OCI-LY3 (cell line): ENCODE measurements around the gene PRDM16.

Source experiments
- H2AFZ ChIP-seq: fragments of 200-600, 300-600 bp; shearing (Covaris generic); 2 replicates; pipeline ENCODE4 v1.6.0; 2014; ENCODE audit warnings: antibody characterized with exemption, low read depth, low read length
- H3K27ac ChIP-seq: fragments of 200-600, 300-600 bp; sonication (generic); 2 replicates; pipeline ENCODE4 v1.5.1; 2014; ENCODE audit warnings: mild to moderate bottlenecking, low read length, moderate library complexity, mixed read lengths
- H3K27me3 ChIP-seq: fragments of 200-600, 300-600 bp; sonication (generic); 2 replicates; pipeline ENCODE4 v1.6.1; 2014; ENCODE audit warnings: low read depth, low read length, mixed read lengths
- H3K36me3 ChIP-seq: fragments of 200-600, 300-600 bp; sonication (generic); replicated peaks from 2 replicates; pipeline ENCODE3; 2014; ENCODE audit warnings: low read depth, low read length, mixed read lengths
- H3K4me1 ChIP-seq: fragments of 300-600, 200-600 bp; sonication (generic); 2 replicates; pipeline ENCODE4 v1.6.1; 2014; ENCODE audit warnings: low read length, mixed read lengths
- H3K4me2 ChIP-seq: fragments of 200-600, 300-600 bp; sonication (generic); 2 replicates; pipeline ENCODE4 v1.6.1; 2014; ENCODE audit warnings: low read length, mixed read lengths
- H3K4me3 ChIP-seq: fragments of 300-600, 200-600 bp; sonication (generic); 2 replicates; pipeline ENCODE4 v1.5.1; 2014; ENCODE audit warnings: antibody characterized with exemption, mild to moderate bottlenecking, low read length, moderate library complexity
- H3K79me2 ChIP-seq: fragments of 300-600, 200-600 bp; shearing (Covaris generic); 2 replicates; pipeline ENCODE4 v1.6.1; 2014; ENCODE audit warnings: mild to moderate bottlenecking, low read length, mixed read lengths
- H3K9ac ChIP-seq: fragments of 300-600, 200-600 bp; shearing (Covaris generic); 2 replicates; pipeline ENCODE4 v1.6.0; 2014; ENCODE audit warnings: mild to moderate bottlenecking, low read length, moderate library complexity
- H3K9me3 ChIP-seq: fragments of 200-600, 300-600 bp; shearing (Covaris generic); 2 replicates; pipeline ENCODE4 v1.6.1; 2014; ENCODE audit warnings: low read length, mixed read lengths; ENCODE audit not compliant: insufficient read depth
- H4K20me1 ChIP-seq: fragments of 200-600, 300-600 bp; sonication (generic); 2 replicates; pipeline ENCODE4 v1.6.1; 2016; ENCODE audit warnings: low read length, mixed read lengths; ENCODE audit not compliant: insufficient read depth
- CTCF ChIP-seq: fragments of 200-600, 300-600 bp; sonication (generic); IDR thresholded peaks from 2 replicates; pipeline ENCODE4 v1.5.1; 2014; ENCODE audit warnings: antibody characterized with exemption, low read length, low read depth
- EZH2phosphoT487 ChIP-seq: fragments of 200-600 bp; shearing (Covaris generic); IDR thresholded peaks from 2 replicates; pipeline ENCODE4 v1.6.1; 2018; ENCODE audit warnings: antibody characterized with exemption, mixed run types, low read depth

PRDM16 gene

GRCh38 chr1:3066250-3066711 is 2.7 kb upstream of the PRDM16 start:
- Histone ChIP-seq H3K27me3 (no peaks in the 10 kb centered on the region), H2AFZ (no peak overlapping the region), H3K9me3 (no peaks in the 10 kb centered on the region), H3K4me2 (no peak overlapping the region), H3K27ac (no peak overlapping the region), H3K36me3 (no peaks in the 10 kb centered on the region), H3K9ac (no peak overlapping the region), H3K4me1 (no peaks in the 10 kb centered on the region), H4K20me1 (no peaks in the 10 kb centered on the region), H3K79me2 (no peaks in the 10 kb centered on the region), H3K4me3 (no peak overlapping the region)
- TF ChIP-seq CTCF (no peak), EZH2phosphoT487 (no peak)

GRCh38 chr1:3066826-3067225 is 2.2 kb upstream of the PRDM16 start:
- no peak overlapping the region for H3K4me3 ChIP-seq
- no peaks in the 10 kb centered on the region for H3K79me2 ChIP-seq
- TF ChIP-seq EZH2phosphoT487: no peak
- no peak for TF ChIP-seq CTCF
- no peaks in the 10 kb centered on the region for H4K20me1 ChIP-seq
- H3K36me3 ChIP-seq: no peaks in the 10 kb centered on the region
- H3K9ac ChIP-seq: no peak overlapping the region
- H3K27ac ChIP-seq: no peak overlapping the region
- no peak overlapping the region for H2AFZ ChIP-seq
- no peaks in the 10 kb centered on the region for H3K27me3 ChIP-seq
- H3K9me3 ChIP-seq: no peaks in the 10 kb centered on the region
- no peak overlapping the region for H3K4me2 ChIP-seq
- no peaks in the 10 kb centered on the region for H3K4me1 ChIP-seq

- no peak for TF ChIP-seq CTCF
- TF ChIP-seq EZH2phosphoT487: no peak
- no peak overlapping the region for H3K27ac ChIP-seq
- no peak overlapping the region for H3K4me2 ChIP-seq
- H4K20me1 ChIP-seq: no peaks in the 10 kb centered on the region
- H3K36me3 ChIP-seq: no peaks in the 10 kb centered on the region
- H3K4me3 ChIP-seq: no peak overlapping the region
- no peaks in the 10 kb centered on the region for H3K4me1 ChIP-seq
- no peak overlapping the region for H2AFZ ChIP-seq
- H3K9ac ChIP-seq: no peak overlapping the region
- H3K27me3 ChIP-seq: no peaks in the 10 kb centered on the region
- no peaks in the 10 kb centered on the region for H3K9me3 ChIP-seq
- no peaks in the 10 kb centered on the region for H3K79me2 ChIP-seq
These were observed 1.7 kb upstream of the PRDM16 start for GRCh38 chr1:3067301-3067670.

GRCh38 chr1:3067671-3068563 is 1.1 kb upstream of the PRDM16 start:
- no peak for TF ChIP-seq EZH2phosphoT487
- no peak for TF ChIP-seq CTCF
- Histone ChIP-seq H3K27me3 (no peaks in the 10 kb centered on the region), H3K4me1 (no peaks in the 10 kb centered on the region), H3K4me3 (no peak overlapping the region), H2AFZ (no peak overlapping the region), H3K27ac (no peak overlapping the region), H3K79me2 (no peaks in the 10 kb centered on the region), H3K9me3 (no peaks in the 10 kb centered on the region), H3K4me2 (no peak overlapping the region), H3K9ac (no peak overlapping the region), H3K36me3 (no peaks in the 10 kb centered on the region), H4K20me1 (no peaks in the 10 kb centered on the region)
